WTC11 (cell line): Measurements from ENCODE around the gene HDGFL3. TPM values are rescaled to one million over a fixed set of nuclear protein-coding genes. Genes with fewer than 3 reads are reported as not detected.
A peak's percentile ranks its signal among the peaks of the same experiment; 100 is the strongest.

Experiments
- ATAC-seq: fragments of 200-7000 bp; cut with Tn5 transposase; 2 replicates; pipeline ENCODE4 v1.10.0; 2021; ENCODE audit warnings: mild to moderate bottlenecking, moderate library complexity
- Bru-seq: library from RNA; stranded (reverse); fragments of 400-500 nt; gene quantifications from one replicate; lab custom pipeline; 2021; lab: Mats Ljungman, UMichigan
- CTCF ChIA-PET: fragments of 300-600 bp; sonication (Branson Sonifier 250); formaldehyde crosslinking; loops from one replicate; lab custom pipeline; 2021; ENCODE audit warnings: antibody characterized with exemption; lab: Charles Lee
- POLR2A ChIA-PET: fragments of 350-600 bp; sonication (Branson Sonifier 250); formaldehyde crosslinking; loops from one replicate; lab custom pipeline; 2021; ENCODE audit warnings: antibody characterized with exemption; lab: Charles Lee
- DNase-seq: peaks from one replicate; pipeline ENCODE4 v3.0.0; 2021; ENCODE audit warnings: low spot score
- H3K27ac Mint-ChIP-seq: 2 replicates; pipeline ENCODE4 v1.8.0; 2021; ENCODE audit warnings: mixed read lengths
- H3K27me3 Mint-ChIP-seq: 2 replicates; pipeline ENCODE4 v1.8.0; 2021; ENCODE audit warnings: low read depth, mild to moderate bottlenecking, moderate library complexity, mixed read lengths
- H3K36me3 Mint-ChIP-seq: 2 replicates; pipeline ENCODE4 v1.8.0; 2021; ENCODE audit warnings: mixed read lengths
- H3K4me1 Mint-ChIP-seq: 2 replicates; pipeline ENCODE4 v1.8.0; 2022; ENCODE audit warnings: mixed read lengths
- H3K4me3 Mint-ChIP-seq: 2 replicates; pipeline ENCODE4 v1.8.0; 2021; ENCODE audit warnings: mild to moderate bottlenecking, moderate library complexity, mixed read lengths
- H3K9me3 Mint-ChIP-seq: 2 replicates; pipeline ENCODE4 v1.8.0; 2021; ENCODE audit warnings: mixed read lengths
- ARID4B ChIP-seq: sonication (generic); formaldehyde crosslinking; IDR thresholded peaks from 2 replicates; pipeline ENCODE4 v1.8.0; 2023; ENCODE audit warnings: missing genetic modification reagents, mild to moderate bottlenecking, borderline replicate concordance
- ESRRA ChIP-seq: sonication (generic); formaldehyde crosslinking; IDR thresholded peaks from 2 replicates; pipeline ENCODE4 v1.8.1; 2022; ENCODE audit warnings: mild to moderate bottlenecking, missing genetic modification reagents, borderline replicate concordance
- ETV6 ChIP-seq: sonication (generic); formaldehyde crosslinking; IDR thresholded peaks from 2 replicates; pipeline ENCODE4 v1.8.1; 2022; ENCODE audit warnings: mild to moderate bottlenecking, missing genetic modification reagents
- FOXP4 ChIP-seq: sonication (generic); formaldehyde crosslinking; IDR thresholded peaks from 2 replicates; pipeline ENCODE4 v1.8.0; 2022; ENCODE audit warnings: mild to moderate bottlenecking, missing genetic modification reagents
- HMGXB4 ChIP-seq: sonication (generic); formaldehyde crosslinking; IDR thresholded peaks from 2 replicates; pipeline ENCODE4 v1.8.1; 2023; ENCODE audit warnings: mild to moderate bottlenecking, moderate library complexity, missing genetic modification reagents
- IRF1 ChIP-seq: sonication (generic); formaldehyde crosslinking; IDR thresholded peaks from 2 replicates; pipeline ENCODE4 v1.8.0; 2023; ENCODE audit warnings: missing genetic modification reagents
- MYBL2 ChIP-seq: sonication (generic); formaldehyde crosslinking; IDR thresholded peaks from 2 replicates; pipeline ENCODE4 v1.8.1; 2023; ENCODE audit warnings: mild to moderate bottlenecking, moderate library complexity, missing genetic modification reagents
- NR1H2 ChIP-seq: sonication (generic); formaldehyde crosslinking; IDR thresholded peaks from 2 replicates; pipeline ENCODE4 v1.9.0; 2021; ENCODE audit warnings: mild to moderate bottlenecking, moderate library complexity, missing genetic modification reagents
- NR2C2 ChIP-seq: sonication (generic); formaldehyde crosslinking; IDR thresholded peaks from 2 replicates; pipeline ENCODE4 v1.8.0; 2022; ENCODE audit warnings: mild to moderate bottlenecking, missing genetic modification reagents
- OVOL2 ChIP-seq: fragments of 250-450 bp; sonication (Bioruptor Pico); IDR thresholded peaks from 2 replicates; pipeline ENCODE4 v1.9.0; 2021; ENCODE audit warnings: mild to moderate bottlenecking, borderline replicate concordance
- RORB ChIP-seq: fragments of 250-450 bp; sonication (Bioruptor Pico); IDR thresholded peaks from 2 replicates; pipeline ENCODE4 v1.9.0; 2021; ENCODE audit warnings: mild to moderate bottlenecking
- TEAD1 ChIP-seq: sonication (generic); formaldehyde crosslinking; IDR thresholded peaks from 2 replicates; pipeline ENCODE4 v1.8.0; 2022; ENCODE audit warnings: mild to moderate bottlenecking, missing genetic modification reagents
- TP53 ChIP-seq: sonication (generic); formaldehyde crosslinking; IDR thresholded peaks from 2 replicates; pipeline ENCODE4 v1.8.1; 2023; ENCODE audit warnings: mild to moderate bottlenecking, missing genetic modification reagents
- ZNF232 ChIP-seq: sonication (generic); formaldehyde crosslinking; IDR thresholded peaks from 2 replicates; pipeline ENCODE4 v1.8.0; 2022; ENCODE audit warnings: mild to moderate bottlenecking, missing genetic modification reagents
- ZNF281 ChIP-seq: sonication (generic); formaldehyde crosslinking; IDR thresholded peaks from 2 replicates; pipeline ENCODE4 v1.8.0; 2023; ENCODE audit warnings: mild to moderate bottlenecking, missing genetic modification reagents
- ZSCAN18 ChIP-seq: fragments of 250-450 bp; sonication (Bioruptor Pico); IDR thresholded peaks from 2 replicates; pipeline ENCODE4 v2.1.2; 2022; ENCODE audit warnings: mild to moderate bottlenecking, moderate library complexity
- long read RNA-seq, 3 experiments: library from RNA in 1 of 3; library from capped mRNA in 1 of 3; library from polyadenylated mRNA in 1 of 3; unstranded in 2 of 3; stranded (forward) in 1 of 3; transcript quantifications; one replicate each; pipeline ENCODE4 v2.0.0, GENCODE V29; 2021
- total RNA-seq: library from RNA; stranded (reverse); gene quantifications from 3 replicates; pipeline ENCODE4 v1.2.3, GENCODE V29; 2021

The HDGFL3 gene
- total RNA-seq (117 to 126 TPM (median 124 TPM) in 3 replicates), Bru-seq, nascent RNA (percentile 91 among the genes with signal in this experiment)
- long read RNA-seq, experiment 1, full-length matches to known transcripts: 201 of 289 reads
- long read RNA-seq, experiment 1, partial matches to known transcripts: 24 of 289 reads
- long read RNA-seq, experiment 1, other reads (novel, unspliced or antisense): 64 of 289 reads
- long read RNA-seq, experiment 2, full-length matches to known transcripts: 64 of 129 reads
- long read RNA-seq, experiment 2, partial matches to known transcripts: 20 of 129 reads
- long read RNA-seq, experiment 2, other reads (novel, unspliced or antisense): 45 of 129 reads
- long read RNA-seq, experiment 3, full-length matches to known transcripts: 29 of 34 reads
- long read RNA-seq, experiment 3, partial matches to known transcripts: 0 of 34 reads
- long read RNA-seq, experiment 3, other reads (novel, unspliced or antisense): 5 of 34 reads

- H3K36me3 Mint-ChIP-seq: peaks cover 2% of the 10 kb centered on the region; the same call in 1 of the 2 replicates
- H3K4me1 Mint-ChIP-seq: peaks cover 31% of the 10 kb centered on the region
- peak; percentile 65 for ATAC-seq
- H3K4me3 Mint-ChIP-seq: peak within 1 kb of the TSS; percentile 95
- ChIA-PET CTCF (interaction anchor here (0.6 to 2.3 kb wide), 11 partner anchors 11 to 445 kb away, joined by 3 to 14 read pairs (median 3); no protein-coding TSS in a partner anchor), POLR2A (interaction anchor here (0.6 to 1.2 kb wide), 7 partner anchors 41 to 358 kb away, joined by 3 read pairs; no protein-coding TSS in a partner anchor)
- DNase-seq: peak; percentile 60
- H3K27me3 Mint-ChIP-seq: no peaks in the 10 kb centered on the region
- peak within 1 kb of the TSS; percentile 96 for H3K27ac Mint-ChIP-seq
- TF ChIP-seq RORB: no peak
- no peak for TF ChIP-seq MYBL2 (CRISPR knock-in tag)
- TF ChIP-seq NR2C2 (CRISPR knock-in tag): no peak
- TF ChIP-seq TEAD1: 0 out of 2 replicates have a peak, but pooled peaks have one; percentile 28
- TF ChIP-seq TP53 (CRISPR knock-in tag): 0 out of 2 replicates have a peak, but pooled peaks have one; percentile 8
- TF ChIP-seq ETV6 (CRISPR knock-in tag): peak; percentile 83; the same call in 1 of the 2 replicates
- TF ChIP-seq NR1H2 (CRISPR knock-in tag): no peak
- 0 out of 2 replicates have a peak, but pooled peaks have one; percentile 35 for TF ChIP-seq FOXP4 (CRISPR knock-in tag)
- TF ChIP-seq ARID4B: no peak
- 0 out of 2 replicates have a peak, but pooled peaks have one; percentile 21 for TF ChIP-seq ZNF232 (CRISPR knock-in tag)
- no peak for TF ChIP-seq ZSCAN18 (CRISPR knock-in tag)
- TF ChIP-seq HMGXB4 (CRISPR knock-in tag): peak; percentile 74; the same call in 1 of the 2 replicates
- no peaks in the 10 kb centered on the region for H3K9me3 Mint-ChIP-seq
Observed at GRCh38 chr15:83207660-83208366, at the start of gene HDGFL3. HDGFL3 (minus strand) TSS chr15:83207823; CDS start chr15:83207414, 409 bp downstream.

- no peak overlapping the region for H3K27ac Mint-ChIP-seq
- no peak for DNase-seq
- H3K36me3 Mint-ChIP-seq: no peaks in the 10 kb centered on the region
- peaks cover 4% of the 10 kb centered on the region for H3K4me1 Mint-ChIP-seq
- H3K9me3 Mint-ChIP-seq: no peaks in the 10 kb centered on the region
- ATAC-seq: no peak
- H3K27me3 Mint-ChIP-seq: peaks cover 13% of the 10 kb centered on the region
- POLR2A ChIA-PET: no interaction called here
- no peak overlapping the region for H3K4me3 Mint-ChIP-seq
- CTCF ChIA-PET: interaction anchor here (3.8 to 5.4 kb wide), 3 partner anchors 184 to 321 kb away, joined by 24 to 219 read pairs (median 45); partner anchors contain the start of gene SH3GL3
- TF ChIP-seq IRF1: no peak
- no peak for TF ChIP-seq FOXP4 (CRISPR knock-in tag)
- no peak for TF ChIP-seq ESRRA
- no peak for TF ChIP-seq ZNF281 (CRISPR knock-in tag)
- no peak for TF ChIP-seq OVOL2 (CRISPR knock-in tag)
Observed at GRCh38 chr15:83250781-83251180, 43.2 kb upstream of the HDGFL3 start.
